ENCODE data around the gene TCEAL5.

TCEAL5 gene

DNA sequence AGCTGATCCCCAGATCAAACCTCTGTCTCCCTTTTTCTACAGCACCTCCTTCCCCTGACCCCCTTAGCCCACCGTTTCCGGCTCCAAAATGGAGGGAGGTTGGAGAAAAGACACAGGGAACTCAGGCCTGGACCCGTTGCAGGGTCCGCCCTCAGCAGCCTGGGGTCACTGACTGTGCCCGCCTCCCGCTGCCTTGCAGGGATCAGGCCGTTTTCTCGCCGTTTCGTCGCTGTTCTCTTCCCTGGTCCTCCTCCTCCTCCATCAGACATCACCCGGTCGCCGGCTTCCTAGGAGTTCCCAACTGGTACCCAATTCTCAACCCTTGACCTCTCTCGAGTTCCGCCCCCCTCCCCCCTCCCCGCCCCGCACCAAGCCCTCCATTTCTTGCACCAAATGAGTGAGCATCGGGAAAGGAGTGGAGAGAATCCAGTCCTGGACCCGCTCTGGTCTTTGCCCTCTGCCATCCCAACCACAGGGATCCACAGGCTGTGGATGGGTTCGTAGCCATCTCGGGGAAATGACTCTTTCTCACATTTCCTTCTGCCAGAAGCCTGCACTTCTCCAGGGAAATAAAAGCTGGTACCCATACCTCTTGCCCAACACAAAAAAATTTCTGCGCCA lies 493 bp downstream of the TCEAL5 start:
- TF ChIP-seq, protein P1, sequence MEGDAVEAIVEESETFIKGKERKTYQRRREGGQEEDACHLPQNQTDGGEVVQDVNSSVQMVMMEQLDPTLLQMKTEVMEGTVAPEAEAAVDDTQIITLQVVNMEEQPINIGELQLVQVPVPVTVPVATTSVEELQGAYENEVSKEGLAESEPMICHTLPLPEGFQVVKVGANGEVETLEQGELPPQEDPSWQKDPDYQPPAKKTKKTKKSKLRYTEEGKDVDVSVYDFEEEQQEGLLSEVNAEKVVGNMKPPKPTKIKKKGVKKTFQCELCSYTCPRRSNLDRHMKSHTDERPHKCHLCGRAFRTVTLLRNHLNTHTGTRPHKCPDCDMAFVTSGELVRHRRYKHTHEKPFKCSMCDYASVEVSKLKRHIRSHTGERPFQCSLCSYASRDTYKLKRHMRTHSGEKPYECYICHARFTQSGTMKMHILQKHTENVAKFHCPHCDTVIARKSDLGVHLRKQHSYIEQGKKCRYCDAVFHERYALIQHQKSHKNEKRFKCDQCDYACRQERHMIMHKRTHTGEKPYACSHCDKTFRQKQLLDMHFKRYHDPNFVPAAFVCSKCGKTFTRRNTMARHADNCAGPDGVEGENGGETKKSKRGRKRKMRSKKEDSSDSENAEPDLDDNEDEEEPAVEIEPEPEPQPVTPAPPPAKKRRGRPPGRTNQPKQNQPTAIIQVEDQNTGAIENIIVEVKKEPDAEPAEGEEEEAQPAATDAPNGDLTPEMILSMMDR (IDR thresholded peaks at IDR 0.05): no peak

DNA sequence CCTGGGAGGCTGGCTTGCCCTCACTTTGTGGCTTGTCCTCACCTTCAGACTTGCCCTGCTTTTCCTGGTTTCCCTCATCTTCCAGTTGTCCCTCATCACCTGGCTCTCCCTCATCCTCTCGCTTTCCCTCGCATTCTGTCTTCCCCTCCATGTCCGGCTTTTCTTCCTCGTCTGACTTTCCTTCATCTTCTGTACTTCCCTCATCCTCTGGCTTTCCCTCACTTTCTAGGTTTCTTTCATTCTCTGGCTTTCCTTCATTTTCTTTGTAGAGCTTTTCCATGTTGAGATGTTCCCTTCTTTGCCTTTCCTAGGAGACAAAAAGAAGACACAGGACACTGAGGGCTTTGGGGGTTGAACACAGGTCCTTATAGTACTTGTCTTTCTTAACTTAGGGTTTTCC lies 2.3 kb downstream of the TCEAL5 start:
- TF ChIP-seq, protein P1 (IDR thresholded peaks at IDR 0.05): no peak

DNA sequence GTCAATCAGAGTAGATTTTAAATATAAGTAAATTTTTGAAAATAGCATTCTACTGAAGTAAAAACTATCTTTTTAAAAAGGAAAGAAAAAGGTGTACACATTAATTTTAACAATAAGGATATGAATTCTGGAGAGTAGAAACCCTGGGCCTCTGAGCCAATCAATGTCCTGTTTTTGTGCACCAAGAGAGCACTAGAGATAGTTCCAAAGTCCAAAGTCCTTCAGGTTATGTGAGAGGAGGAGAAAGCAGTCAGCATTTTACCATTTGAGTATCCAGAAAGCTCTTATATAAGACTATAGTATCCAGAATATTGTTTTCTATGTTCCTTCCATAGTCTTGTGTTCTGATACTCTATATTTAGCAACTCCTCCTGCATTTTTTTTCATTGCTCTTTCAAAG lies 18.3 kb downstream of the TCEAL5 start:
- TF ChIP-seq, protein P1 (IDR thresholded peaks at IDR 0.05): no peak

DNA sequence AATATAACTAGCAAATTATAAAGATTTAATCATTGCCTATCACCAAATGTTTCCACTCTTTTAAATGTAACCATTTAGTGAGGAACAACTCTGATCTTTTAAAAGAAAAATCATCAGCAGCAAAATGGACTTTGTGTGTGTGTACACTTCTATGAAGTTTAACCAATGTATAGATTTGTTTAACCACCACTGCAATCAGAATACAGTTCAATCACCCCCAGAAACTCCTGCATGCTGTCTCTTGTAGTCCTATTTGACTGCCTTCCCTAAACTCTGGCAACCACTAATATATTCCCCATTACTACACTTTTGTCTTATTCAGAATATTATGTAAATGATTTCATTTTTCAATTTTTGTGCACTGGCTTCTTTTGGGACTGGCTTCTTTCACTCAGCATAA lies 19.9 kb downstream of the TCEAL5 start:
- TF ChIP-seq, protein P1 (IDR thresholded peaks at IDR 0.05): no peak

DNA sequence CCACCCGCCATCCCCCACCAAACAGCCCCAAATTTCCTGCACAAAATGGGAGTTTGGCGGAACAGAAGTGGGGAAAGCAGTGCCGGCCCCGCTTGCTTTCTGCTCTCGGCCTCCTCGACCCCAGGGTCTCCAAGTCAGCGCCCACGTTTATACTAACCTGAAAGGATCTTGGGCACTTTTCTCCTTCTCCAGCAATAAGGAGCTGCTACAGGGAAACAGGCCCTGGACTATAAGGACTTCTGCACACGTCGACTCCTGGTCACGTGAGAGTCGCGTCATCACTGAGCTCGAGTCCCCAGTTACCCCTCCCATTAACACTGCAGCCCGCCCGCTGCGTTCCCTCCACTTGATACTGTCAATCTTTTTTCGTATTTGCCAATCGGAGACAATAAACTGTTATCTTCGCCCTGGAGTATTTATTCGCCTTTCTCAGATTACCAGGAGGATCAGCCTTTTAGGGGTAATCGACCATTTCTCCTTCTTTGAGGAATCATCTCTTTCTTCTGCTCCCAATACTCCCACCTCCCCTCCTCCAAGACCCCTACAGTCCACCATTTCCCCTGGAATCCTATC lies 21.5 kb downstream of the TCEAL5 start, which contains the start of gene TCEAL8:
Gene TCEAL8, minus strand, starts transcription at position 235 of the 573 bp plus-strand sequence. CDS start 1,176 bp downstream, outside the sequence.
- TF ChIP-seq, protein P1 (IDR thresholded peaks at IDR 0.05): no peak

DNA sequence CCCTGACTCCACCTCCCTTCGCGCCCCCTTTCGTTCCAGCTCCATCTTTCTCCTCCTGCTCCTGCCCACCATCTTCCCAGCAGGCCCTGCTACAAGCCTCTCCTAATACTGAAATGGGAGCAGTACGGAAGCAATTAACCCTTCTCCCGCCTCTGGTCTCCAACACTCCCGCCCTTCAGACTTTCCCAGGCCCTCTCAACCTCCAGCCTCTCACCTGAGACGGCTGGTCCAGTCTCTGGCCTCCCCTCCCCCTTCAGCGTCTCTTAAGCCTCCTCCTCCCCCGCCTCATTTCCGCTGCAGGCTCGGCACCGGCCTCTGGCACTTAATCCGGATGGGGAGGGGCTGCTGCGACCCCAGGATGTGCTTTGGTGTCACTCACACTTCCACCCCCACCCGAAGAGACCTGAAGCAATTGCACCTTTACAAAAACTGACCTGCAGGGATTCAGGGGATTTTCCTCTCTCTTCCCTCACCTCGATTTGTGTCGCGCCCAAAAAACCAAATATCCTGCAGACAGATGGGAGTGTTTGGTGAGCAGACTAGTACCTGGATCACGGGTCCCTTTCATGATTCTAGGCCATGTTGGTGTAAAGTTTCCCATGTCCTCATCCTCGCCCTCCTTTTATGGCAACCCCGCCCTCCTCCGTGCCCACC lies 22.3 kb downstream of the TCEAL5 start:
- TF ChIP-seq, protein P1 (IDR thresholded peaks at IDR 0.05): no peak

DNA sequence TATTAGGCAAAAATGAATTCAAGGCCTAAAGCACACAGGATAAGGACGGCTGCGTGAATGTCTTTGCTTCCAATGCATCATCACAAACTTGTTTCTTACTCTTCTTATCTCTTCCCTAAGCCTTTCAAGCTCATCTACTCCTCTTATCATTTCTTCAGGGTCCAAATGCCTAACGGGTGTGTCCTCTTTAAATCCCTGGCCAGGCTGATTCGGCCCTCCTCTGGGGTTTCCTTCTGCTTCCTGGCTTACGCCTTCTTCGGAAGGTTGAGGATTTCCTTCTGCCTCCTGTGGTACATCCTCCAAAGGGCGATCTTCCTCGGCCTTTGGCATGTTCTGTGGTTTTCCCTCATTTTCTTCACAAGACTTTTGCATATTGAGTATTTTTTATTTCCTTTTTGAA lies 22.9 kb downstream of the TCEAL5 start:
- TF ChIP-seq, protein P1 (IDR thresholded peaks at IDR 0.05): no peak

Data from LNCAP (cell line).